Right lobe of liver (tissue), 4 donors: ENCODE results near the gene FOSL2.

Experiments used
- POLR2A ChIP-seq: fragments of 450-650 bp; IDR thresholded peaks from one replicate; pipeline ENCODE4 v1.6.1; 2017; ENCODE audit warnings: antibody characterized with exemption, mild to moderate bottlenecking
- TF ChIP-seq, protein P1 (sequence below), 4 donors: fragments of 200-600 bp in 3 of 4; fragments of 450-650 bp in 1 of 4; IDR thresholded peaks; one replicate each; pipeline versions ENCODE4 v1.5.1 to v1.8.0; 2016 to 2022; ENCODE audit warnings: antibody characterized with exemption in 4 of 4, mild to moderate bottlenecking in 2 of 4
- donor health status: DM: no; HTN: no; CAD: no.
- donor health status: DM: no; HTN: no; CAD: no.
- donor health status: DM: no; HTN: yes; CAD: no.

DNA sequence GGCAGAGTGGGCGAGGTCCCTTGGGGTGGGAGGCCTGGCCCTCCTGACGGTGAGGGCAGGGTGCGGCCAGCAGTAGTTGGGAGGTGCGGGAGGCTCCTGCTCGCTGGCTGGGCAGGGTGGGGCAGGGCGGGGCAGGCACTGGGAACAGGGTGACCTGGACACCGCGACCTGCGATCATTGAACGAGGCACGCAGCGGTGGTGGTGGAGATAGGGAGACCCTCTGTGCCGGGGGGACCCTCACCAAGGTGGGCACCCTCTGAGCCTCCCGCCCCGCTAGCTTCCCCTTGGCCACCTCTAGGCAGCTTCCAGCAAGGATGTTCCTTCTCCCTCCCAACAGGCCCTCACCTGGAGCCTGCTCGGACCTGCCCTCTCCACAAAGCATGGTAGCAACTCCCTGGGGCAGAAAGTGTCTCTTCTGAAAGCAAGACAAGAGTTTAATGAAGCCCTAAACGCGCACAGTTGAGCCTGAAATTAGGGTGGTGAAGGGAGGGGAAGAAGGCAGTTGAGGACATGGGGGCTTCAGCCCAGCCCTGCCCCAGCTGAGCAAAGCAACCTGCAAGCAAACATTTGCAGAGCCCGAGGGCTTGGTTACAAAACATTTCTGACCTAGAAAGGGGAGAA, 15.4 kb upstream of the FOSL2 start:
- TF ChIP-seq, protein P1, sequence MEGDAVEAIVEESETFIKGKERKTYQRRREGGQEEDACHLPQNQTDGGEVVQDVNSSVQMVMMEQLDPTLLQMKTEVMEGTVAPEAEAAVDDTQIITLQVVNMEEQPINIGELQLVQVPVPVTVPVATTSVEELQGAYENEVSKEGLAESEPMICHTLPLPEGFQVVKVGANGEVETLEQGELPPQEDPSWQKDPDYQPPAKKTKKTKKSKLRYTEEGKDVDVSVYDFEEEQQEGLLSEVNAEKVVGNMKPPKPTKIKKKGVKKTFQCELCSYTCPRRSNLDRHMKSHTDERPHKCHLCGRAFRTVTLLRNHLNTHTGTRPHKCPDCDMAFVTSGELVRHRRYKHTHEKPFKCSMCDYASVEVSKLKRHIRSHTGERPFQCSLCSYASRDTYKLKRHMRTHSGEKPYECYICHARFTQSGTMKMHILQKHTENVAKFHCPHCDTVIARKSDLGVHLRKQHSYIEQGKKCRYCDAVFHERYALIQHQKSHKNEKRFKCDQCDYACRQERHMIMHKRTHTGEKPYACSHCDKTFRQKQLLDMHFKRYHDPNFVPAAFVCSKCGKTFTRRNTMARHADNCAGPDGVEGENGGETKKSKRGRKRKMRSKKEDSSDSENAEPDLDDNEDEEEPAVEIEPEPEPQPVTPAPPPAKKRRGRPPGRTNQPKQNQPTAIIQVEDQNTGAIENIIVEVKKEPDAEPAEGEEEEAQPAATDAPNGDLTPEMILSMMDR (IDR thresholded peaks at IDR 0.05): no peak
- TF ChIP-seq POLR2A: no peak
